Mammary epithelial cell (primary cell): Measurements from ENCODE around the gene THADA.

Experiments used
- CTCF ChIP-seq, 2 donors: IDR thresholded peaks in 1 of 2; conservative IDR thresholded peaks in 1 of 2; 2 replicates each; pipeline ENCODE4 v1.5.1; 2011 to 2012; ENCODE audit warnings: inconsistent platforms in 2 of 2, low read length in 2 of 2, mild to moderate bottlenecking in 2 of 2, control low read depth in 1 of 2, low read depth in 1 of 2; ENCODE audit not compliant: insufficient read depth in 1 of 2; ENCODE audit errors: extremely low read depth in 1 of 2
- EZH2 ChIP-seq: IDR thresholded peaks from 2 replicates; pipeline ENCODE4 v1.6.1; 2012; ENCODE audit warnings: low read length, inconsistent platforms, borderline replicate concordance

DNA sequence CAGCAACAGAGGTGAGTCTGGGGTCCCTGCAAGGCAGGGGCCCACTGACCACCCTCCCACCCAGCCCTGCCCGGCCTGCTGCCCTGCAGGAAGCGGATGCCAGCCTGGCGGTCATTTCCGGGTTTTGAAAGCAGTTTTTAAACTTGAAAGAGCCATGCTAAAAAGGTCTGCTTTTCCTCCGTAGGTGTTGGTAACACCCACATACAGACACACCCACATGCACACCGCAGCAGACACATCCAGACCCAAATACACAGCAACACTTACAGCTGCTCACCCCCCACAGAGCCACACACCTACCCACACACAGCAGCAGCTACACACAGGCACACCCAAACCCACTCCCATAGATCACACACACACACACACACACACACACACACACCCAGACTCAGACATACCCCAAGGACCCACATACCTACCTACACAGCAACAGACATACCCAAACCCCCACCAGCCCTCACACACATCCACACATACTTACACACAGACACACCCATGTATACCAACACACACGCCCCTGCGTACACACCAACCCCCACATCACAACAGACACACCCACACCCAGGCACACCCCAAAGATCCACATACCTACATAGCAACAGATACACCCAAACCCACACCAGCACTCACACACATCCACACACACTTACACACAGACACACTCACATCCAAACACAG, 377.0 kb downstream of the THADA start:
- TF ChIP-seq CTCF (conservative IDR thresholded peaks at IDR 0.05 in 1 of 2, IDR thresholded peaks at IDR 0.05 in 1 of 2; ENCODE audit: extremely low read depth in 1 of 2, insufficient read depth in 1 of 2, low read depth in 1 of 2, low read length in 2 of 2), result no peak
- no peak for TF ChIP-seq EZH2
